Gastroesophageal sphincter (tissue), 3 donors: ENCODE data around the gene ZNF18.

Experiments used
- POLR2AphosphoS5 ChIP-seq: sonication (generic); formaldehyde crosslinking; IDR thresholded peaks from one replicate; pipeline ENCODE4 v1.6.1; 2017; ENCODE audit warnings: antibody characterized with exemption
- TF ChIP-seq, protein P1 (sequence below), 4 experiments: fragments of 200-600 bp in 2 of 4; fragments of 450-650 bp in 2 of 4; sonication (generic) in 1 of 4; IDR thresholded peaks; one replicate each; pipeline ENCODE4 v1.5.1; 2017 to 2019; ENCODE audit warnings: antibody characterized with exemption in 4 of 4, mild to moderate bottlenecking in 2 of 4, moderate library complexity in 2 of 4

DNA sequence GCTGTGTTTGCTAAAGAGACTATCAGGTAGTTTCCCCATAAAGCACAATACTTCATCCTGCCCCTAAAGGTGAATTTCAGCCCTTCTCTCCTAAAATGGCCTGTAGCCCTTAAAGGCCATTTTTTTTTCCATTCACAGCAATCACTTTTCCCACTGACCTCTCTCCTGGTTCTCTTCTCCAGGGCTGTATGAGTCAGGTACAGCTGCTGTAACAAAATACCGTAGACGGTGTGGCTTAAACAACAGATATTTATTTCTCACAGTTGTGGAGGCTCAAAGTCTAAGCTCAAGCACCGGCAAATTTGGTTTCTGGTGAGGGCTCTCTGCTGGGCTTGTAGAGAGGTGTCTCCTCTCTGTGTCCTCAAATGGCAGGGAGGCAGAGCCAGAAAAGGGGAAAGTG lies 44.7 kb downstream of the ZNF18 start:
- TF ChIP-seq, protein P1, sequence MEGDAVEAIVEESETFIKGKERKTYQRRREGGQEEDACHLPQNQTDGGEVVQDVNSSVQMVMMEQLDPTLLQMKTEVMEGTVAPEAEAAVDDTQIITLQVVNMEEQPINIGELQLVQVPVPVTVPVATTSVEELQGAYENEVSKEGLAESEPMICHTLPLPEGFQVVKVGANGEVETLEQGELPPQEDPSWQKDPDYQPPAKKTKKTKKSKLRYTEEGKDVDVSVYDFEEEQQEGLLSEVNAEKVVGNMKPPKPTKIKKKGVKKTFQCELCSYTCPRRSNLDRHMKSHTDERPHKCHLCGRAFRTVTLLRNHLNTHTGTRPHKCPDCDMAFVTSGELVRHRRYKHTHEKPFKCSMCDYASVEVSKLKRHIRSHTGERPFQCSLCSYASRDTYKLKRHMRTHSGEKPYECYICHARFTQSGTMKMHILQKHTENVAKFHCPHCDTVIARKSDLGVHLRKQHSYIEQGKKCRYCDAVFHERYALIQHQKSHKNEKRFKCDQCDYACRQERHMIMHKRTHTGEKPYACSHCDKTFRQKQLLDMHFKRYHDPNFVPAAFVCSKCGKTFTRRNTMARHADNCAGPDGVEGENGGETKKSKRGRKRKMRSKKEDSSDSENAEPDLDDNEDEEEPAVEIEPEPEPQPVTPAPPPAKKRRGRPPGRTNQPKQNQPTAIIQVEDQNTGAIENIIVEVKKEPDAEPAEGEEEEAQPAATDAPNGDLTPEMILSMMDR (IDR thresholded peaks at IDR 0.05) = no peak
- no peak for TF ChIP-seq POLR2AphosphoS5
